Measurements from ENCODE around the gene ADORA2A.

The ADORA2A gene

GRCh38 chr22:24451162-24451561, 23.8 kb downstream of the ADORA2A start:
- TF ChIP-seq REST (IDR thresholded peaks at IDR 0.05; ENCODE audit: insufficient replicate concordance, low read depth) = no peak
- no peak for TF ChIP-seq GABPA (IDR thresholded peaks at IDR 0.05; ENCODE audit: low read depth)
- TF ChIP-seq SPI1 (IDR thresholded peaks at IDR 0.05; ENCODE audit: borderline replicate concordance, low read depth) = no peak
- TF ChIP-seq CTCF (IDR thresholded peaks at IDR 0.05; ENCODE audit: insufficient read depth, low read length) = no peak
- no peak for TF ChIP-seq POLR2AphosphoS5 (IDR thresholded peaks at IDR 0.05; ENCODE audit: low read depth)
- Histone ChIP-seq H3K4me3 (replicated peaks; ENCODE audit: insufficient read depth, low read length) (no peak overlapping the region), H3K27ac (replicated peaks) (no peak overlapping the region), H3K27me3 (ENCODE audit: insufficient read depth, poor library complexity, severe bottlenecking) (no peaks in the 10 kb centered on the region)
- no peak for DNase-seq (ENCODE audit: low read depth in 1 of 2, low spot score in 1 of 2)

GRCh38 chr22:24453853-24454252, 26.5 kb downstream of the ADORA2A start:
- no peak for DNase-seq (ENCODE audit: low read depth in 1 of 2, low spot score in 1 of 2)

GRCh38 chr22:24455039-24455438, 27.6 kb downstream of the ADORA2A start:
- no peaks in the 10 kb centered on the region for H3K27me3 ChIP-seq (ENCODE audit: insufficient read depth, poor library complexity, severe bottlenecking)
- no peak overlapping the region for H3K4me3 ChIP-seq (replicated peaks; ENCODE audit: insufficient read depth, low read length)
- no peak overlapping the region for H3K27ac ChIP-seq (replicated peaks)
- no peak for DNase-seq (ENCODE audit: low read depth in 1 of 2, low spot score in 1 of 2)
- TF ChIP-seq REST (IDR thresholded peaks at IDR 0.05; ENCODE audit: insufficient replicate concordance, low read depth) (no peak), GABPA (IDR thresholded peaks at IDR 0.05; ENCODE audit: low read depth) (no peak), POLR2AphosphoS5 (IDR thresholded peaks at IDR 0.05; ENCODE audit: low read depth) (no peak)

More at GRCh38 chr22:24453853-24454252, 26.5 kb downstream of the ADORA2A start:
- no peak for TF ChIP-seq SPI1 (IDR thresholded peaks at IDR 0.05; ENCODE audit: borderline replicate concordance, low read depth)
- TF ChIP-seq REST (IDR thresholded peaks at IDR 0.05; ENCODE audit: insufficient replicate concordance, low read depth) = no peak
- TF ChIP-seq CTCF (IDR thresholded peaks at IDR 0.05; ENCODE audit: insufficient read depth, low read length) = no peak
- no peak for TF ChIP-seq GABPA (IDR thresholded peaks at IDR 0.05; ENCODE audit: low read depth)
- no peak for TF ChIP-seq POLR2AphosphoS5 (IDR thresholded peaks at IDR 0.05; ENCODE audit: low read depth)
- Histone ChIP-seq H3K27ac (replicated peaks) (no peak overlapping the region), H3K4me3 (replicated peaks; ENCODE audit: insufficient read depth, low read length) (no peak overlapping the region), H3K27me3 (ENCODE audit: insufficient read depth, poor library complexity, severe bottlenecking) (no peaks in the 10 kb centered on the region)

Data from HL-60 (cell line).